ENCODE data around the gene DNM3. TPM values are rescaled to one million over a fixed set of nuclear protein-coding genes. Genes with fewer than 3 reads are reported as not detected.
A peak's percentile ranks its signal among the peaks of the same experiment; 100 is the strongest.

Gene DNM3
- total and polyA plus RNA-seq, 12 donors: 7.2 to 78.6 (median 18.4) TPM

- Histone ChIP-seq H3K36me3 (replicated peaks in 1 of 2) (no peaks in the 10 kb centered on the region), H3K27ac (peak overlapping the region in 2 of 5 donors; percentile 52 to 69), H3K4me3 (peak overlapping the region in 1 of 4 donors; percentile 53), H3K4me1 (replicated peaks in 1 of 2) (peaks cover 8 to 31% of the 10 kb centered on the region in 2 donors), H3K9me3 (replicated peaks in 1 of 3) (no peaks in the 10 kb centered on the region), H3K27me3 (no peaks in the 10 kb centered on the region)
- no peak for DNase-seq
- intact Hi-C loops (cut with DNase I): no loop called here
- no peak for TF ChIP-seq CTCF (IDR thresholded peaks at IDR 0.05)
- TF ChIP-seq POLR2A (IDR thresholded peaks at IDR 0.05): no peak
- WGBS, 4 donors: 53 to 71% (median 67%) methylated on average over 5 of the region's 5 CpGs
These were observed 301.0 kb downstream of the DNM3 start for GRCh38 chr1:172142324-172142723.

- 35 to 51% (median 47%) methylated on average over 3 of the region's 3 CpGs for WGBS, 4 donors
- H3K27me3 ChIP-seq: no peaks in the 10 kb centered on the region
- intact Hi-C loops (cut with DNase I): no loop called here
- TF ChIP-seq POLR2A (IDR thresholded peaks at IDR 0.05) (no peak), CTCF (IDR thresholded peaks at IDR 0.05) (no peak)
- H3K36me3 ChIP-seq (replicated peaks in 1 of 2): no peaks in the 10 kb centered on the region
- peak overlapping the region in 1 of 4 donors; percentile 53 for H3K4me3 ChIP-seq
- peak overlapping the region in 3 of 5 donors; percentile 37 to 69 (median 50) for H3K27ac ChIP-seq
- no peak for DNase-seq
- H3K9me3 ChIP-seq (replicated peaks in 1 of 3): no peaks in the 10 kb centered on the region
- H3K4me1 ChIP-seq (replicated peaks in 1 of 2): peaks cover 8 to 33% of the 10 kb centered on the region in 2 donors
These were observed 302.2 kb downstream of the DNM3 start for GRCh38 chr1:172143384-172144055.

- H3K4me3 ChIP-seq: peak overlapping the region in 1 of 4 donors; percentile 53
- no peak for TF ChIP-seq CTCF (IDR thresholded peaks at IDR 0.05)
- TF ChIP-seq POLR2A (IDR thresholded peaks at IDR 0.05): peak; percentile 32 to 52
- intact Hi-C loops (cut with DNase I): no loop called here
- no peaks in the 10 kb centered on the region for H3K27me3 ChIP-seq
- peak; percentile 41 to 79 (median 55) for DNase-seq
- peaks cover 8 to 26% of the 10 kb centered on the region in 2 donors for H3K4me1 ChIP-seq (replicated peaks in 1 of 2)
- H3K36me3 ChIP-seq (replicated peaks in 1 of 2): no peaks in the 10 kb centered on the region
- no peaks in the 10 kb centered on the region for H3K9me3 ChIP-seq (replicated peaks in 1 of 3)
- H3K27ac ChIP-seq: peak overlapping the region in 4 of 5 donors; percentile 22 to 84 (median 66)
- WGBS, 4 donors: 58 to 85% (median 69%) methylated on average over 12 to 13 of the region's 13 CpGs
These were observed 303.3 kb downstream of the DNM3 start for GRCh38 chr1:172144445-172145061.

- H3K36me3 ChIP-seq (replicated peaks in 1 of 2): no peaks in the 10 kb centered on the region
- intact Hi-C loops (cut with DNase I): no loop called here
- no peaks in the 10 kb centered on the region for H3K9me3 ChIP-seq (replicated peaks in 1 of 3)
- H3K27me3 ChIP-seq: no peaks in the 10 kb centered on the region
- no peak for DNase-seq
- TF ChIP-seq POLR2A (IDR thresholded peaks at IDR 0.05) (no peak), CTCF (IDR thresholded peaks at IDR 0.05) (no peak)
- H3K4me1 ChIP-seq (replicated peaks in 1 of 2): peaks cover 8 to 26% of the 10 kb centered on the region in 2 donors
- peak overlapping the region in 1 of 4 donors; percentile 53 for H3K4me3 ChIP-seq
- 39 to 63% (median 45%) methylated on average over 2 of the region's 2 CpGs for WGBS, 4 donors
- peak overlapping the region in 4 of 5 donors; percentile 22 to 84 (median 66) for H3K27ac ChIP-seq
These were observed 303.9 kb downstream of the DNM3 start for GRCh38 chr1:172145231-172145651.

All from adrenal gland (tissue), 12 donors.